HL-60 (cell line): ENCODE measurements around the gene CCDC85A.

ENCODE experiments used
- DNase-seq, 2 experiments: peaks; one replicate each; pipeline ENCODE4 v3.0.0-alpha.2; 2010 to 2020; ENCODE audit warnings: low read depth in 1 of 2, low spot score in 1 of 2
- H3K27ac ChIP-seq: fragments of 250-450 bp; sonication (Bioruptor Pico); replicated peaks from 2 replicates; pipeline ENCODE4 v1.5.1; 2020; ENCODE audit warnings: mild to moderate bottlenecking, moderate library complexity
- H3K27me3 ChIP-seq: fragments of 250-450 bp; sonication (Bioruptor Pico); 2 replicates; pipeline ENCODE4 v1.5.1; 2021; ENCODE audit warnings: mild to moderate bottlenecking, moderate library complexity; ENCODE audit not compliant: insufficient read depth, poor library complexity, severe bottlenecking
- H3K4me3 ChIP-seq: replicated peaks from 2 replicates; pipeline ENCODE4 v1.5.1; 2011; ENCODE audit warnings: mild to moderate bottlenecking, control low read depth, low read length; ENCODE audit not compliant: insufficient read depth
- GABPA ChIP-seq: IDR thresholded peaks from 2 replicates; pipeline ENCODE4 v1.6.1; 2012; ENCODE audit warnings: low read depth
- POLR2AphosphoS5 ChIP-seq: IDR thresholded peaks from 2 replicates; pipeline ENCODE4 v1.6.1; 2012; ENCODE audit warnings: low read depth
- TF ChIP-seq, protein P1 (sequence below): IDR thresholded peaks from one replicate; pipeline ENCODE4 v1.5.1; 2011; ENCODE audit warnings: low read length, control low read depth, inconsistent platforms; ENCODE audit not compliant: insufficient read depth

The CCDC85A gene

DNA sequence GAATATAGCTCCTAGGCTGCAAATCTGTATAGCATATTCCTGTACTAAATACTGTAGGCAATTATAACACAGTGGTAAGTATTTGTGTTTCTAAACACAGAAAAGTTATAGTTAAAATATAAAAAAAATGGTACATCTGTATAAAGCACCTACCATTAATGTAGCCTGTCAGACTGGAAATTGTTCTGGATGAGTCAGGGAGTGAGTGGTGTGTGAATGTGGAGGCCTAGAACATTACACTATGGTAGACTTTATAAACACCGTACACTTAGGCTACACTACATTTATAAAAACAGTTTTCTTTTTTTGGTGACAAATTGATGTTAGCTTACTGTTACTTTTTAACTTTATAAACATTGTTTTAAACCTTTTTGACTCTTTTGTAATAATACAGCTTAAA is 226.3 kb downstream of the CCDC85A start:
- no peak overlapping the region for H3K4me3 ChIP-seq
- no peaks in the 10 kb centered on the region for H3K27me3 ChIP-seq
- no peak for DNase-seq
- TF ChIP-seq GABPA (no peak), POLR2AphosphoS5 (no peak)
- H3K27ac ChIP-seq: no peak overlapping the region

DNA sequence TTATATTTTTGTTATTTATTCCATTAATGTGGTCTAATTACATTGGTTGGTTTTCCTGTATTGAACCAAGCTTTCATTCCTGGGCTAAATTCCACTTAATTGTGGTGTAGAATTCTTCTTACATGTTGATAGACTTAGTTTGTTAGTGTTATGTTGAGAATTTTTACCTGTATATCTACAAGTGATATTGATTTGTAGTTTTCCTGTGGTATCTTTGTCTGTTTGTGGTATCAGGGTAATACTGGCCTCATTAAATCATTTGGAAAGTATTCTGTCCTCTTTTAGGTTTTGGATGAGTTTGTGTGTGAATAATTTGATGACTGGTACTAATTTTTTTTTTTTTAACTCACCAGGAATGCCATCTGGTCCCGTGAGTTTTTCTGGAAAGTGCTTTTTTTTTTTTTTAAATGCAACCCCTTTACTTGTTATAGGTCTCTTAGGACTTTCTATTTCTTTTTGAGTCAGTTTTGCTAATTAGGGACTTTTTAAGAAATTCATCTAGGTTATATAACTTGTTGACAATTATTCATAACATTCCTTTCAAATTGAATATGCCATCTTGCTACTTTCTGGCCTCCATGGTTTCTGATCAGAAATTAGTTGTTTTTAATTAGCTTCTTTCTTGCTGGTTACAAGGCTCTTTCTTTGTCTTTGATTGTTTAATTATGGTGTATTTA is 232.8 kb downstream of the CCDC85A start:
- no peak for TF ChIP-seq POLR2AphosphoS5
- TF ChIP-seq, protein P1, sequence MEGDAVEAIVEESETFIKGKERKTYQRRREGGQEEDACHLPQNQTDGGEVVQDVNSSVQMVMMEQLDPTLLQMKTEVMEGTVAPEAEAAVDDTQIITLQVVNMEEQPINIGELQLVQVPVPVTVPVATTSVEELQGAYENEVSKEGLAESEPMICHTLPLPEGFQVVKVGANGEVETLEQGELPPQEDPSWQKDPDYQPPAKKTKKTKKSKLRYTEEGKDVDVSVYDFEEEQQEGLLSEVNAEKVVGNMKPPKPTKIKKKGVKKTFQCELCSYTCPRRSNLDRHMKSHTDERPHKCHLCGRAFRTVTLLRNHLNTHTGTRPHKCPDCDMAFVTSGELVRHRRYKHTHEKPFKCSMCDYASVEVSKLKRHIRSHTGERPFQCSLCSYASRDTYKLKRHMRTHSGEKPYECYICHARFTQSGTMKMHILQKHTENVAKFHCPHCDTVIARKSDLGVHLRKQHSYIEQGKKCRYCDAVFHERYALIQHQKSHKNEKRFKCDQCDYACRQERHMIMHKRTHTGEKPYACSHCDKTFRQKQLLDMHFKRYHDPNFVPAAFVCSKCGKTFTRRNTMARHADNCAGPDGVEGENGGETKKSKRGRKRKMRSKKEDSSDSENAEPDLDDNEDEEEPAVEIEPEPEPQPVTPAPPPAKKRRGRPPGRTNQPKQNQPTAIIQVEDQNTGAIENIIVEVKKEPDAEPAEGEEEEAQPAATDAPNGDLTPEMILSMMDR: no peak
- Histone ChIP-seq H3K4me3 (no peak overlapping the region), H3K27ac (no peak overlapping the region), H3K27me3 (no peaks in the 10 kb centered on the region)
- DNase-seq: no peak
